DMS 273 (cell line): Measurements from ENCODE around the gene GNPTAB.

Source experiments
- DNase-seq: peaks from one replicate; lab custom pipeline; 2025; ENCODE audit not compliant: unreplicated experiment; lab: John Stamatoyannopoulos, UW

GNPTAB gene

GRCh38 chr12:101806265-101806664, 24.5 kb downstream of the GNPTAB start:
- DNase-seq: no peak

GRCh38 chr12:101804409-101804808, 26.4 kb downstream of the GNPTAB start:
- DNase-seq: no peak

- no peak for DNase-seq
Measured at GRCh38 chr12:101803978-101804377, 26.8 kb downstream of the GNPTAB start.

GRCh38 chr12:101802486-101802885, 28.3 kb downstream of the GNPTAB start:
- no peak for DNase-seq

- no peak for DNase-seq
Measured at GRCh38 chr12:101799774-101800173, 31.0 kb downstream of the GNPTAB start.

GRCh38 chr12:101795786-101796185, 35.0 kb downstream of the GNPTAB start:
- DNase-seq: no peak

GRCh38 chr12:101795013-101795412, 35.7 kb downstream of the GNPTAB start:
- no peak for DNase-seq

- no peak for DNase-seq
Measured at GRCh38 chr12:101794574-101794973, 36.2 kb downstream of the GNPTAB start.

- no peak for DNase-seq
Measured at GRCh38 chr12:101793401-101793800, 37.4 kb downstream of the GNPTAB start.

- peak; percentile 0 for DNase-seq
Measured at GRCh38 chr12:101792046-101792931, 38.5 kb downstream of the GNPTAB start.

GRCh38 chr12:101789171-101789570, 41.6 kb downstream of the GNPTAB start:
- DNase-seq: no peak

- no peak for DNase-seq
Measured at GRCh38 chr12:101785671-101786070, 45.1 kb downstream of the GNPTAB start.

- no peak for DNase-seq
Measured at GRCh38 chr12:101784376-101784775, 46.4 kb downstream of the GNPTAB start.

GRCh38 chr12:101783838-101784237, 46.9 kb downstream of the GNPTAB start:
- DNase-seq: no peak

GRCh38 chr12:101783150-101783549, 47.6 kb downstream of the GNPTAB start:
- DNase-seq: no peak

GRCh38 chr12:101782273-101782731, 48.5 kb downstream of the GNPTAB start:
- DNase-seq: no peak

- DNase-seq: no peak
Measured at GRCh38 chr12:101781834-101782233, 48.9 kb downstream of the GNPTAB start.

- no peak for DNase-seq
Measured at GRCh38 chr12:101780599-101780998, 50.2 kb downstream of the GNPTAB start.

GRCh38 chr12:101779626-101780025, 51.1 kb downstream of the GNPTAB start:
- DNase-seq: no peak

- DNase-seq: no peak
Measured at GRCh38 chr12:101779200-101779599, 51.6 kb downstream of the GNPTAB start.

- DNase-seq: no peak
Measured at GRCh38 chr12:101777978-101778377, 52.8 kb downstream of the GNPTAB start.

GRCh38 chr12:101777485-101777884, 53.3 kb downstream of the GNPTAB start:
- DNase-seq: no peak

GRCh38 chr12:101775816-101776215, 54.9 kb downstream of the GNPTAB start:
- DNase-seq: no peak
